Measurements from ENCODE around the gene PACRG. TPM values are rescaled to one million over a fixed set of nuclear protein-coding genes. Genes with fewer than 3 reads are reported as not detected.

PACRG gene
- total RNA-seq, 3 donors from 2014 or later: 0.64 to 6.4 (median 4.6) TPM

DNA sequence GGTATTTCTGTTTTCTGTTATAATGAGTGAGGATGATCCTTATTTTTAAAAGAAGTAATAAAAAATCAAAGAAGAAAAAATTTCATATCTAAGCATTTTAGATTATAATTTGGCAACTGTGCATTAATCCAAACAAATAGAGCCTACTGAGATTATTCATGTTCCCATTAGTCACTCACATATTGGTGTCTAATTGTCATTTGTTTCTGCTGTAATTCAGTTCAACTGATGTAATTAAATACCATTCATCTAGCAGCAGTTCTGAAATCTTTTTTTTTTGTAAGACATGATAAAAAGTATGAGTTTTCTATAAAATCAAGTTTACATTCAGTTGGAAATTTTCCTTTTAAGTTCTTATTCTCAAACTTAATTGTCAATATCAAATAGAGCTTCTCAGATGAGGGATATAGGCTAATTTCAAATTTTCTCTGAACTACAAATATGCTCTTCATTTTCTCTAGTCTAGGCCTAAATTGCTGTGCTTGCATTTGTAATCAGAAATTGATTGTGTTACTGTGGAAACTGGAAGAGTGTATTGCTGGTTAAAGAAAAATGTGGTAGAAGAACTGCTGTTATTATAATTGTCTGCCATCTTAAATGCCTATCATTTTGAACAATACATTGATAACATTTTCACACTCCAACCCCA is 23.6 kb downstream of the PACRG start:
- TF ChIP-seq POLR2A (IDR thresholded peaks at IDR 0.05): no peak
- no peak for TF ChIP-seq CTCF (IDR thresholded peaks at IDR 0.05)
- TF ChIP-seq POLR2AphosphoS5 (IDR thresholded peaks at IDR 0.05): no peak
- no peaks in the 10 kb centered on the region for H3K9me3 ChIP-seq
- no peaks in the 10 kb centered on the region for H3K4me1 ChIP-seq
- no peak for DNase-seq (ENCODE audit: low spot score in 2 of 2)
- no peak overlapping the region for H3K27ac ChIP-seq
- H3K4me3 ChIP-seq: no peak overlapping the region
- no peaks in the 10 kb centered on the region for H3K27me3 ChIP-seq
- H3K36me3 ChIP-seq: no peaks in the 10 kb centered on the region
- intact Hi-C loops (cut with DNase I; ENCODE audit: low total_unique reads): no loop called here

- DNase-seq (ENCODE audit: low spot score in 2 of 2): no peak
- H3K4me3 ChIP-seq: no peak overlapping the region
- H3K9me3 ChIP-seq: no peaks in the 10 kb centered on the region
- no peak overlapping the region for H3K27ac ChIP-seq
- intact Hi-C loops (cut with DNase I; ENCODE audit: low total_unique reads): no loop called here
- TF ChIP-seq POLR2A (IDR thresholded peaks at IDR 0.05) (no peak), POLR2AphosphoS5 (IDR thresholded peaks at IDR 0.05) (no peak), CTCF (IDR thresholded peaks at IDR 0.05) (no peak)
- H3K36me3 ChIP-seq: no peaks in the 10 kb centered on the region
- H3K27me3 ChIP-seq: no peaks in the 10 kb centered on the region
- no peaks in the 10 kb centered on the region for H3K4me1 ChIP-seq
Observed at GRCh38 chr6:162753775-162754174, 26.0 kb downstream of the PACRG start.

- no peak for TF ChIP-seq POLR2AphosphoS5 (IDR thresholded peaks at IDR 0.05)
- no peak for TF ChIP-seq POLR2A (IDR thresholded peaks at IDR 0.05)
- no peak for TF ChIP-seq CTCF (IDR thresholded peaks at IDR 0.05)
- no peak for DNase-seq (ENCODE audit: low spot score in 2 of 2)
- H3K27me3 ChIP-seq: no peaks in the 10 kb centered on the region
- H3K27ac ChIP-seq: no peak overlapping the region
- H3K9me3 ChIP-seq: no peaks in the 10 kb centered on the region
- no peak overlapping the region for H3K4me3 ChIP-seq
- no peaks in the 10 kb centered on the region for H3K4me1 ChIP-seq
- intact Hi-C loops (cut with DNase I; ENCODE audit: low total_unique reads): no loop called here
- H3K36me3 ChIP-seq: no peaks in the 10 kb centered on the region
Observed at GRCh38 chr6:162770136-162770535, 42.4 kb downstream of the PACRG start.

DNA sequence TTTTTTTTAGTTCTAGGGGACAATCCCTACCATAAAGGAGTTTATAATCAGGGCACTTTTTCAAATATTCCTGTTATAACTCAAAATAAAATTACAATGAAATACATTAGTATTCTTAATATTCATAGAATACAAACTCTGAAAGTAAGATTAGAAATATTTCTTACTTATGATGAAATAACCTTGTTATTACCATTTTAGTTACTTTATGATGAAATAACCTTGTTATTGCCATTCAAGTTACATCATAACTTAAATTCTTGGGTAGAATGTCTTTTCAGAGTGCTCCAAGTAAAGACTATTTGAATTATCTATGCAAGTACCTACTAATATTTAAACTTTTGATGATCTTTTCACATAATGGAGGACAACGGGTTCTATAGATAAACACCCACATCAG is 43.2 kb downstream of the PACRG start:
- intact Hi-C loops (cut with DNase I; ENCODE audit: low total_unique reads): no loop called here
- H3K9me3 ChIP-seq: no peaks in the 10 kb centered on the region
- H3K27ac ChIP-seq: no peak overlapping the region
- H3K27me3 ChIP-seq: no peaks in the 10 kb centered on the region
- DNase-seq (ENCODE audit: low spot score in 2 of 2): no peak
- H3K36me3 ChIP-seq: no peaks in the 10 kb centered on the region
- TF ChIP-seq POLR2AphosphoS5 (IDR thresholded peaks at IDR 0.05) (no peak), CTCF (IDR thresholded peaks at IDR 0.05) (no peak), POLR2A (IDR thresholded peaks at IDR 0.05) (no peak)
- H3K4me1 ChIP-seq: no peaks in the 10 kb centered on the region
- H3K4me3 ChIP-seq: no peak overlapping the region

DNA sequence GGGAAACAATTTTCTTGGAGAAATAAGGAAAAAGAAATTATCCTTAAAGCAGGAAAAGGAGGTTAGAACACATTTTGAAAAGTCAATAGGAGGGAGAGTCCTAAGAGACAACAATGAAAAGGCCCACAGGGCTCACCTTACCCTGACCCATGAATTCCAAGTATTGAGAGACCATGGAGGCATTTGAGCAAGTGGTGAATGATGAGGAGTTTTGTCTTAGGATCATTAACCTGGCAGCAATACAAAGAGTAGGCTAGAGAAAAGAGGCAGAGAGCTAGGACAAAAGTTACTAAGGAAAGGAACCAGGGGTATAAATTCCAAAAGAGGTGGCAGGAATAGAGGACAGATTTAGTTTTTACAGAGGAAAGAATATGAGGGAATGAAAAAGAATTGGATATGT is 44.7 kb downstream of the PACRG start:
- TF ChIP-seq CTCF (IDR thresholded peaks at IDR 0.05) (no peak), POLR2AphosphoS5 (IDR thresholded peaks at IDR 0.05) (no peak), POLR2A (IDR thresholded peaks at IDR 0.05) (no peak)
- DNase-seq (ENCODE audit: low spot score in 2 of 2): no peak
- Histone ChIP-seq H3K4me1 (no peaks in the 10 kb centered on the region), H3K4me3 (no peak overlapping the region), H3K27ac (no peak overlapping the region), H3K27me3 (no peaks in the 10 kb centered on the region), H3K9me3 (no peaks in the 10 kb centered on the region), H3K36me3 (no peaks in the 10 kb centered on the region)
- intact Hi-C loops (cut with DNase I; ENCODE audit: low total_unique reads): no loop called here
